HG02943 (cell line): ENCODE results near the gene CDH20.

Experiments
- ATAC-seq: cut with Tn5 transposase; IDR thresholded peaks from one replicate; pipeline ENCODE4 v1.9.1; 2021; ENCODE audit warnings: mild to moderate bottlenecking, low read depth, moderate library complexity; ENCODE audit not compliant: unreplicated experiment

CDH20 gene

GRCh38 chr18:61569176-61569892 lies 236.1 kb downstream of the CDH20 start:
- no peak for ATAC-seq

- ATAC-seq = no peak
These were observed 236.8 kb downstream of the CDH20 start for GRCh38 chr18:61570070-61570469.

- no peak for ATAC-seq
These were observed 238.9 kb downstream of the CDH20 start for GRCh38 chr18:61572084-61572655.

GRCh38 chr18:61572871-61573270 lies 239.6 kb downstream of the CDH20 start:
- no peak for ATAC-seq

GRCh38 chr18:61574665-61575064 lies 241.4 kb downstream of the CDH20 start:
- ATAC-seq = no peak

GRCh38 chr18:61575419-61575818 lies 242.2 kb downstream of the CDH20 start:
- ATAC-seq = no peak

GRCh38 chr18:61578846-61579245 lies 245.6 kb downstream of the CDH20 start:
- ATAC-seq = no peak

- no peak for ATAC-seq
These were observed 246.4 kb downstream of the CDH20 start for GRCh38 chr18:61579581-61579980.

- ATAC-seq = no peak
These were observed 246.8 kb downstream of the CDH20 start for GRCh38 chr18:61580046-61580445.

- peak; percentile 91 for ATAC-seq
These were observed 248.5 kb downstream of the CDH20 start for GRCh38 chr18:61581578-61582201.

- no peak for ATAC-seq
These were observed 249.0 kb downstream of the CDH20 start for GRCh38 chr18:61582202-61582710.

GRCh38 chr18:61583548-61583947 lies 250.3 kb downstream of the CDH20 start:
- no peak for ATAC-seq

- ATAC-seq = no peak
These were observed 254.6 kb downstream of the CDH20 start for GRCh38 chr18:61587865-61588264.

GRCh38 chr18:61589053-61589723 lies 256.0 kb downstream of the CDH20 start:
- ATAC-seq = no peak

- ATAC-seq = no peak
These were observed 256.5 kb downstream of the CDH20 start for GRCh38 chr18:61589724-61590065.

- ATAC-seq = no peak
These were observed 258.0 kb downstream of the CDH20 start for GRCh38 chr18:61591253-61591652.

- ATAC-seq = no peak
These were observed 262.5 kb downstream of the CDH20 start for GRCh38 chr18:61595615-61596251.

GRCh38 chr18:61596296-61596695 lies 263.1 kb downstream of the CDH20 start:
- ATAC-seq = no peak

- no peak for ATAC-seq
These were observed 264.1 kb downstream of the CDH20 start for GRCh38 chr18:61597316-61597715.

GRCh38 chr18:61600422-61600821 lies 267.2 kb downstream of the CDH20 start:
- no peak for ATAC-seq

- ATAC-seq = no peak
These were observed 269.6 kb downstream of the CDH20 start for GRCh38 chr18:61602836-61603235.
